H9 (cell line): ENCODE data around the gene GLS. TPM values are rescaled to one million over a fixed set of nuclear protein-coding genes. Genes with fewer than 3 reads are reported as not detected.

Experiments used
- DNase-seq: peaks from one replicate; pipeline ENCODE4 v3.0.0-alpha.2; 2017
- H2AFZ ChIP-seq: one replicate; pipeline ENCODE4 v1.6.1; 2013; ENCODE audit warnings: mild to moderate bottlenecking, low read length, control low read depth, moderate library complexity
- H2AK5ac ChIP-seq: 2 replicates; pipeline ENCODE4 v1.6.1; 2013; ENCODE audit warnings: low read length, control low read depth, mixed read lengths; ENCODE audit not compliant: insufficient read length
- H2BK120ac ChIP-seq: one replicate; pipeline ENCODE4 v1.6.1; 2013; ENCODE audit warnings: low read depth, mild to moderate bottlenecking, low read length, control low read depth, inconsistent platforms; ENCODE audit not compliant: poor library complexity, severe bottlenecking
- H2BK12ac ChIP-seq: 2 replicates; pipeline ENCODE4 v1.6.1; 2013; ENCODE audit warnings: low read length, control low read depth, mixed read lengths, low read depth; ENCODE audit not compliant: insufficient read length
- H2BK15ac ChIP-seq: 2 replicates; pipeline ENCODE4 v1.6.1; 2013; ENCODE audit warnings: low read depth, low read length, control low read depth
- H2BK20ac ChIP-seq: one replicate; pipeline ENCODE4 v1.6.1; 2013; ENCODE audit warnings: low read depth, mild to moderate bottlenecking, low read length, control low read depth, inconsistent platforms; ENCODE audit not compliant: poor library complexity, severe bottlenecking
- H2BK5ac ChIP-seq: 2 replicates; pipeline ENCODE4 v1.6.1; 2013; ENCODE audit warnings: low read length, control low read depth, mixed read lengths; ENCODE audit not compliant: insufficient read length
- H3K14ac ChIP-seq: 2 replicates; pipeline ENCODE4 v1.6.1; 2013; ENCODE audit warnings: low read length, control low read depth; ENCODE audit not compliant: insufficient read depth
- H3K18ac ChIP-seq: 2 replicates; pipeline ENCODE4 v1.6.1; 2013; ENCODE audit warnings: low read depth, mild to moderate bottlenecking, mixed read lengths, low read length, control low read depth; ENCODE audit not compliant: insufficient read length
- H3K23ac ChIP-seq: 2 replicates; pipeline ENCODE4 v1.6.1; 2013; ENCODE audit warnings: low read length, control low read depth, mixed read lengths, low read depth; ENCODE audit not compliant: insufficient read length
- H3K23me2 ChIP-seq: 2 replicates; pipeline ENCODE4 v1.6.1; 2013; ENCODE audit warnings: low read depth, mild to moderate bottlenecking, mixed read lengths, low read length, control low read depth; ENCODE audit not compliant: insufficient read length, poor library complexity, severe bottlenecking
- H3K27ac ChIP-seq: 2 replicates; pipeline ENCODE4 v1.5.1; 2013; ENCODE audit warnings: low read length, control low read depth, mixed read lengths, low read depth; ENCODE audit not compliant: insufficient read length
- H3K27me3 ChIP-seq: 2 replicates; pipeline ENCODE4 v1.6.1; 2013; ENCODE audit warnings: low read length, control low read depth, inconsistent platforms; ENCODE audit not compliant: insufficient read depth
- H3K4ac ChIP-seq: 2 replicates; pipeline ENCODE4 v1.6.1; 2013; ENCODE audit warnings: low read depth, mild to moderate bottlenecking, control low read depth, inconsistent platforms, low read length, moderate library complexity
- H3K4me1 ChIP-seq: 2 replicates; pipeline ENCODE4 v1.6.1; 2013; ENCODE audit warnings: low read length, control low read depth, inconsistent platforms; ENCODE audit not compliant: insufficient read depth
- H3K4me2 ChIP-seq: 2 replicates; pipeline ENCODE4 v1.6.1; 2013; ENCODE audit warnings: low read length, control low read depth, mixed read lengths; ENCODE audit not compliant: insufficient read length, insufficient read depth
- H3K56ac ChIP-seq: 2 replicates; pipeline ENCODE4 v1.6.1; 2013; ENCODE audit warnings: low read depth, mild to moderate bottlenecking, mixed read lengths, low read length, control low read depth; ENCODE audit not compliant: insufficient read length
- H3K79me1 ChIP-seq: 2 replicates; pipeline ENCODE4 v1.6.1; 2013; ENCODE audit warnings: low read depth, mild to moderate bottlenecking, moderate library complexity, low read length, control low read depth, inconsistent platforms; ENCODE audit not compliant: insufficient read depth, poor library complexity, severe bottlenecking
- H3K79me2 ChIP-seq: 2 replicates; pipeline ENCODE4 v1.6.1; 2013; ENCODE audit warnings: low read length, control low read depth, inconsistent platforms; ENCODE audit not compliant: insufficient read depth
- H3K9ac ChIP-seq: 2 replicates; pipeline ENCODE4 v1.6.1; 2013; ENCODE audit warnings: low read length, control low read depth, mixed read lengths; ENCODE audit not compliant: insufficient read length; ENCODE audit errors: extremely low read depth
- H3K9me3 ChIP-seq: one replicate; pipeline ENCODE4 v1.6.1; 2013; ENCODE audit warnings: low read depth, low read length, inconsistent platforms; ENCODE audit not compliant: control insufficient read depth
- H3T11ph ChIP-seq: one replicate; pipeline ENCODE4 v1.6.1; 2013; ENCODE audit warnings: mild to moderate bottlenecking, low read length, control low read depth, inconsistent platforms
- H4K20me1 ChIP-seq: one replicate; pipeline ENCODE4 v1.6.1; 2013; ENCODE audit not compliant: control insufficient read depth, insufficient read length, insufficient read depth
- H4K5ac ChIP-seq: 2 replicates; pipeline ENCODE4 v1.6.1; 2013; ENCODE audit warnings: low read depth, mild to moderate bottlenecking, mixed read lengths, low read length, control low read depth; ENCODE audit not compliant: insufficient read length
- H4K8ac ChIP-seq: replicated peaks from 2 replicates; pipeline ENCODE4 v1.6.1; 2013; ENCODE audit warnings: low read length, control low read depth, mixed read lengths, low read depth; ENCODE audit not compliant: insufficient read length
- H4K91ac ChIP-seq: 2 replicates; pipeline ENCODE4 v1.6.1; 2013; ENCODE audit warnings: low read depth, mild to moderate bottlenecking, moderate library complexity, mixed read lengths, low read length, control low read depth; ENCODE audit not compliant: insufficient read length
- H3K27ac Mint-ChIP-seq, 3 experiments: 2 replicates in 2 of 3; 3 replicates in 1 of 3; pipeline ENCODE4 v1.8.0; 2020 to 2021; ENCODE audit warnings: mixed read lengths in 3 of 3, mild to moderate bottlenecking in 1 of 3, moderate library complexity in 1 of 3
- H3K27me3 Mint-ChIP-seq: 2 replicates; pipeline ENCODE4 v1.8.0; 2021; ENCODE audit warnings: low read depth, mild to moderate bottlenecking, moderate library complexity, mixed read lengths
- H3K36me3 Mint-ChIP-seq, 3 experiments: 2 replicates in 2 of 3; 3 replicates in 1 of 3; pipeline ENCODE4 v1.8.0; 2020 to 2021; ENCODE audit warnings: low read depth in 3 of 3, mixed read lengths in 3 of 3; ENCODE audit not compliant: insufficient read depth in 1 of 3
- H3K4me1 Mint-ChIP-seq, 2 experiments: 2 replicates each; pipeline ENCODE4 v1.8.0; 2020; ENCODE audit warnings: mixed read lengths in 2 of 2
- H3K4me3 Mint-ChIP-seq, 2 experiments: 2 replicates in 1 of 2; 3 replicates in 1 of 2; pipeline ENCODE4 v1.8.0; 2020 to 2021; ENCODE audit warnings: mild to moderate bottlenecking in 2 of 2, mixed read lengths in 2 of 2, moderate library complexity in 1 of 2
- H3K9me3 Mint-ChIP-seq, 2 experiments: 2 replicates in 1 of 2; 3 replicates in 1 of 2; pipeline ENCODE4 v1.8.0; 2020; ENCODE audit warnings: mild to moderate bottlenecking in 2 of 2, mixed read lengths in 2 of 2, moderate library complexity in 1 of 2
- WGBS: extraction: QIAGEN DNeasy Blood & Tissue Kit; methylation state at CpG from one replicate; pipeline ENCODE4 v1.1.7; 2013; ENCODE audit warnings: missing lambda C conversion rate, low lambda C conversion rate, mixed read lengths; ENCODE audit not compliant: insufficient read length; ENCODE audit errors: extremely low coverage; 5-methylcytosine and 5-hydroxymethylcytosine counted together
- total RNA-seq: library from RNA; stranded (reverse); gene quantifications from 2 replicates; pipeline ENCODE4 v1.2.1, GENCODE V29; 2021
- TF ChIP-seq, protein P1 (sequence below): fragments of 200-600 bp; sonication (generic); conservative IDR thresholded peaks from 3 replicates; pipeline ENCODE4 v1.8.0; 2021; ENCODE audit warnings: antibody characterized with exemption, mild to moderate bottlenecking

The GLS gene
- total RNA-seq, 1 experiment from 2014 or later = 69.3 TPM

DNA sequence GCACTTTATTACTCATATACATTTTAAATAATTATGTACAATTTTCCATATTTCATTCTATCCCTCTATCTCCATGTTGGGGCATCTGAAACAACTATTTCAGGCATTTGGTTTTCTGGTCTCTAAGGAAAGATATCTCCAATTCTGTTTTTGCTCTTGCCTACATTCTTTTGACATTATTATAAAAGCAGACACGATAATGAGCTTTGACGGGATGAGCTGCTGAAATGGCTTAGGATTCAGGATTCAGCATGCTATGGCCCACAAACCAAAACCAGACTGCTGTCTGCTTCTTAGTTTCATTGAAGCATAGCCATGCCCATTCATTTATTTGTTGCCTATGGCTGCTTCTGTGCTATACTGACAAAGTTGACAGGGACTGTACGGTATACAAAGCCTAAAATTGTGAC, 42.7 kb upstream of the GLS start:
- H3K14ac ChIP-seq = no peak overlapping the region
- TF ChIP-seq, protein P1, sequence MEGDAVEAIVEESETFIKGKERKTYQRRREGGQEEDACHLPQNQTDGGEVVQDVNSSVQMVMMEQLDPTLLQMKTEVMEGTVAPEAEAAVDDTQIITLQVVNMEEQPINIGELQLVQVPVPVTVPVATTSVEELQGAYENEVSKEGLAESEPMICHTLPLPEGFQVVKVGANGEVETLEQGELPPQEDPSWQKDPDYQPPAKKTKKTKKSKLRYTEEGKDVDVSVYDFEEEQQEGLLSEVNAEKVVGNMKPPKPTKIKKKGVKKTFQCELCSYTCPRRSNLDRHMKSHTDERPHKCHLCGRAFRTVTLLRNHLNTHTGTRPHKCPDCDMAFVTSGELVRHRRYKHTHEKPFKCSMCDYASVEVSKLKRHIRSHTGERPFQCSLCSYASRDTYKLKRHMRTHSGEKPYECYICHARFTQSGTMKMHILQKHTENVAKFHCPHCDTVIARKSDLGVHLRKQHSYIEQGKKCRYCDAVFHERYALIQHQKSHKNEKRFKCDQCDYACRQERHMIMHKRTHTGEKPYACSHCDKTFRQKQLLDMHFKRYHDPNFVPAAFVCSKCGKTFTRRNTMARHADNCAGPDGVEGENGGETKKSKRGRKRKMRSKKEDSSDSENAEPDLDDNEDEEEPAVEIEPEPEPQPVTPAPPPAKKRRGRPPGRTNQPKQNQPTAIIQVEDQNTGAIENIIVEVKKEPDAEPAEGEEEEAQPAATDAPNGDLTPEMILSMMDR = no peak
- H3K27ac Mint-ChIP-seq = no peak overlapping the region
- H3K36me3 Mint-ChIP-seq = no peaks in the 10 kb centered on the region
- H4K8ac ChIP-seq = no peak overlapping the region
- H4K5ac ChIP-seq = no peak overlapping the region
- H3K4ac ChIP-seq = no peak overlapping the region
- WGBS = no CpG with 5 or more reads among the region's 3 CpGs
- H3K27me3 ChIP-seq = no peaks in the 10 kb centered on the region
- no peaks in the 10 kb centered on the region for H3K79me1 ChIP-seq
- no peak overlapping the region for H3T11ph ChIP-seq
- no peaks in the 10 kb centered on the region for H3K79me2 ChIP-seq
- H2AK5ac ChIP-seq = no peak overlapping the region
- H3K9ac ChIP-seq = no peak overlapping the region
- no peak overlapping the region for H2BK20ac ChIP-seq
- no peaks in the 10 kb centered on the region for H3K9me3 ChIP-seq
- no peak overlapping the region for H3K4me3 Mint-ChIP-seq
- no peaks in the 10 kb centered on the region; the same call in none of the 2 replicates for H3K4me1 ChIP-seq
- no peak for DNase-seq
- no peak overlapping the region for H4K91ac ChIP-seq
- no peaks in the 10 kb centered on the region for H4K20me1 ChIP-seq
- H2BK15ac ChIP-seq = no peak overlapping the region
- no peaks in the 10 kb centered on the region for H3K9me3 Mint-ChIP-seq
- no peak overlapping the region for H2BK12ac ChIP-seq
- H2BK5ac ChIP-seq = no peak overlapping the region
- no peak overlapping the region for H3K56ac ChIP-seq
- H3K18ac ChIP-seq = no peak overlapping the region
- peaks cover 7% of the 10 kb centered on the region in 2 experiments; a peak in 3 of 4 replicates for H3K4me1 Mint-ChIP-seq
- no peak overlapping the region for H2AFZ ChIP-seq
- H3K4me2 ChIP-seq = no peak overlapping the region
- H3K23ac ChIP-seq = no peak overlapping the region
- H3K27me3 Mint-ChIP-seq = no peaks in the 10 kb centered on the region
- H3K27ac ChIP-seq = no peak overlapping the region
- H3K23me2 ChIP-seq = no peaks in the 10 kb centered on the region
- no peak overlapping the region for H2BK120ac ChIP-seq
